Measurements from ENCODE around the gene ACTRT2. TPM values are rescaled to one million over a fixed set of nuclear protein-coding genes. Genes with fewer than 3 reads are reported as not detected.

The ACTRT2 gene
- total and polyA plus RNA-seq, 3 donors from 2014 or later: 64.2 to 183 (median 143) TPM

DNA sequence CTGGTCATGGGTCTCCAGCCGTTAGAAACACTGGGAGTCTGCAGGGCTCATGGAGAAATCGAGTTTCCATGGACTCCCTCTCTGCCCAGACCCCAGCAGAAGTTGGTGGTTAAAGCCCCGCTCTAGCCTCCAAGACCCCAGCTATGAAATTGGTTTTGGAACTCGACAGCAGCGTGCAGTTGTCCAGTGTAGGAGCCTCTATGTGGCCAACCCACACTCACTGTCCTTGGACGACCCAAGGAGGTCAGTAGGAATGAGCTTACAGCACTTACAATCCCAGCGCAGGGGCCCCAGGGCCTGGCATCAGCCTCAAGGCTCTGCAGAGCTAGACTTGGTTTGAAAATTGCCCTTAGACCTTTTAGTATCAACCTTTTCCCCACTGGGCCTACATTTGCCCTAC is 44.5 kb downstream of the ACTRT2 start:
- H3K4me3 ChIP-seq: no peak overlapping the region
- DNase-seq: no peak
- H3K27me3 ChIP-seq: no peaks in the 10 kb centered on the region

DNA sequence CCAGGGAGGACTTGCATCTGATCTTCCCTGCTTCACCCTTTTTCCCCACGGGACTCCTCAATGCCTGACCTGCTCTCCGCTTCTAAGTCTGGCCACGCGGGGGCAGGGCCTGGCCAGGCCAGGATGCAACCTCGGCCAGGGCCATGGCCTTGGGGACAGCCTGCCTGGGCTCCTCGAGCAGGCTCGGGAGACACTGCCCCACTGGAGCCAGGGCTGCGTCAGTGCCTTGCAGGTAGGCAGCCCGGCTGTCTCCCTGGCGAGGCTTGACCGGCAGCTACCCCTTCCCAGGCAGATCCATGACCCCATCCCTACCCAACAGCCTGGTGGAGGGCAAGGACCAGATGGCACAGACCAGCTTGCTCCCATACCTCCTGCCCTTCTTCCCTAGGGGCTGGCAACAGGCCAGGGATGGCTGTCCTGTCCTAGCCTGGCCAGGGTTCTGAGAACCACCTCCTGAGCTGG is 45.0 kb downstream of the ACTRT2 start:
- no peaks in the 10 kb centered on the region for H3K27me3 ChIP-seq
- peak; percentile 79 for DNase-seq
- no peaks in the 10 kb centered on the region for H3K36me3 ChIP-seq (ENCODE audit: low read depth, missing control alignments)
- peaks cover 23% of the 10 kb centered on the region for H3K4me1 ChIP-seq
- no peaks in the 10 kb centered on the region for H3K9me3 ChIP-seq
- WGBS, 2 donors: 61 to 78% methylated on average over 5 to 11 of the region's 11 CpGs
- intact Hi-C loops (cut with DNase I; ENCODE audit: low total_unique reads): no loop called here
- TF ChIP-seq POLR2A (IDR thresholded peaks at IDR 0.05): no peak
- TF ChIP-seq, protein P1, sequence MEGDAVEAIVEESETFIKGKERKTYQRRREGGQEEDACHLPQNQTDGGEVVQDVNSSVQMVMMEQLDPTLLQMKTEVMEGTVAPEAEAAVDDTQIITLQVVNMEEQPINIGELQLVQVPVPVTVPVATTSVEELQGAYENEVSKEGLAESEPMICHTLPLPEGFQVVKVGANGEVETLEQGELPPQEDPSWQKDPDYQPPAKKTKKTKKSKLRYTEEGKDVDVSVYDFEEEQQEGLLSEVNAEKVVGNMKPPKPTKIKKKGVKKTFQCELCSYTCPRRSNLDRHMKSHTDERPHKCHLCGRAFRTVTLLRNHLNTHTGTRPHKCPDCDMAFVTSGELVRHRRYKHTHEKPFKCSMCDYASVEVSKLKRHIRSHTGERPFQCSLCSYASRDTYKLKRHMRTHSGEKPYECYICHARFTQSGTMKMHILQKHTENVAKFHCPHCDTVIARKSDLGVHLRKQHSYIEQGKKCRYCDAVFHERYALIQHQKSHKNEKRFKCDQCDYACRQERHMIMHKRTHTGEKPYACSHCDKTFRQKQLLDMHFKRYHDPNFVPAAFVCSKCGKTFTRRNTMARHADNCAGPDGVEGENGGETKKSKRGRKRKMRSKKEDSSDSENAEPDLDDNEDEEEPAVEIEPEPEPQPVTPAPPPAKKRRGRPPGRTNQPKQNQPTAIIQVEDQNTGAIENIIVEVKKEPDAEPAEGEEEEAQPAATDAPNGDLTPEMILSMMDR (IDR thresholded peaks at IDR 0.05): peak; percentile 10 to 37 (median 31)
- no peak overlapping the region for H3K27ac ChIP-seq
- no peak overlapping the region for H3K4me3 ChIP-seq

More for the DNA sequence above, 44.5 kb downstream of the ACTRT2 start:
- Histone ChIP-seq H3K4me1 (peaks cover 20% of the 10 kb centered on the region), H3K36me3 (ENCODE audit: low read depth, missing control alignments) (no peaks in the 10 kb centered on the region), H3K9me3 (no peaks in the 10 kb centered on the region), H3K27ac (no peak overlapping the region)
- TF ChIP-seq, protein P1 (IDR thresholded peaks at IDR 0.05): no peak
- TF ChIP-seq POLR2A (IDR thresholded peaks at IDR 0.05): no peak
- WGBS, 2 donors: 85 to 87% methylated on average over 6 to 7 of the region's 7 CpGs
- intact Hi-C loops (cut with DNase I; ENCODE audit: low total_unique reads): no loop called here

DNA sequence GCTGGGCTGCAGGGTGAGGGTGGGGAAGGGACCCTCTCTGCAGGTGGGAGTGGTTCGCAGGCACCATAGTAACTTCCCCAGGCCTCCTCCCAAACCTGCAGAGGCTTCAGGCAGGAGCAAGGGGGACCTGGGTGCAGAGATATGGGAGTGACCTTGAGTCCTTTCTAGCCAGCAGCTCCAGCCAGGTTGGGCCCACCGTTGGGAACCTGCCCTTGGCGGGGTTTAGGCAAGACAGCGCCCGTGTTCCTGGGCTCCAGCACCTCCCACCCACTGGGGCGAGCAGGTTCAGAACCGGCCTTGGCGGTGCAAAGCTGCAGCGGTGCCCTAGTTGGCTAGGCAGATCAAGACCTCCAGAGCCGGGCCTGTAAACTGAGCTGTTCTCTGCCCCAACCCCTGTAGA is 45.6 kb downstream of the ACTRT2 start:
- H3K27me3 ChIP-seq: no peaks in the 10 kb centered on the region
- TF ChIP-seq POLR2A (IDR thresholded peaks at IDR 0.05): no peak
- TF ChIP-seq, protein P1 (IDR thresholded peaks at IDR 0.05): no peak
- WGBS, 2 donors: 58 to 74% methylated on average over 5 to 10 of the region's 10 CpGs
- no peak overlapping the region for H3K27ac ChIP-seq
- no peaks in the 10 kb centered on the region for H3K36me3 ChIP-seq (ENCODE audit: low read depth, missing control alignments)
- intact Hi-C loops (cut with DNase I; ENCODE audit: low total_unique reads): no loop called here
- peaks cover 23% of the 10 kb centered on the region for H3K4me1 ChIP-seq
- no peak for DNase-seq
- no peaks in the 10 kb centered on the region for H3K9me3 ChIP-seq
- no peak overlapping the region for H3K4me3 ChIP-seq

DNA sequence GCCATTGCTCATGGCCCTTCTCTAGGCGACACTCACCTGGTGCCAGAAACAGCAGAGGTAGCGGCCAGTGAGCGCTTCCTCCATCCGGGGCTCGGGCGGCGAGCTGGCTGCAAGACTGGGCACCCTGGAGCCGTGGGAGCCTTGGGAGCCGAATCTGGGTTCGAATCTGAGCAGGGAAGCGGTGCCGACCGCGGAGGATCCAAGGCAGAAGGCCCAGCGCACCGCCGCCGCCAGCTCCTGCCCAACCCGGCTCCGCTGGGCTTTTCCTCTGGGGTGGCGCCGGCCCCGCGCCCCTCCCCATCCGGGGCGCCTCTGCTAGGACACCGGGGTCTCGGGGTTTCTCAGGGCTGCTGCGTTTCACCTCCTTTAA is 46.0 kb downstream of the ACTRT2 start:
- DNase-seq: no peak
- no peaks in the 10 kb centered on the region for H3K9me3 ChIP-seq
- H3K4me3 ChIP-seq: peak overlapping the region in 1 of 2 donors; percentile 48
- WGBS, 2 donors: 29% methylated on average over 29 of the region's 29 CpGs; no CpG with 5 or more reads in 1 of the 2 donors
- no peak overlapping the region for H3K27ac ChIP-seq
- H3K36me3 ChIP-seq (ENCODE audit: low read depth, missing control alignments): no peaks in the 10 kb centered on the region
- H3K27me3 ChIP-seq: no peaks in the 10 kb centered on the region
- H3K4me1 ChIP-seq: peaks cover 23% of the 10 kb centered on the region
- TF ChIP-seq, protein P1 (IDR thresholded peaks at IDR 0.05): no peak
- no peak for TF ChIP-seq POLR2A (IDR thresholded peaks at IDR 0.05)
- intact Hi-C loops (cut with DNase I; ENCODE audit: low total_unique reads): no loop called here
